Measurements from ENCODE around the gene RNF126.
"Not testable (repeated sequence)": the region's sequence is repeated elsewhere in the genome, so short reads cannot be mapped to it uniquely, and the experiment has no call there.

The RNF126 gene

GRCh38 chr19:646779-647565 is 16.0 kb downstream of the RNF126 start:
- DNase-seq = no peak

GRCh38 chr19:645912-646778 is 16.9 kb downstream of the RNF126 start:
- no peak for DNase-seq

GRCh38 chr19:644789-645188 is 18.2 kb downstream of the RNF126 start:
- DNase-seq = no peak

GRCh38 chr19:644363-644762 is 18.7 kb downstream of the RNF126 start:
- no peak for DNase-seq

- no peak for DNase-seq
Measured at GRCh38 chr19:643736-644135, 19.3 kb downstream of the RNF126 start.

- DNase-seq = no peak
Measured at GRCh38 chr19:642767-643727, 20.0 kb downstream of the RNF126 start.

- DNase-seq = no peak
Measured at GRCh38 chr19:641702-642101, 21.3 kb downstream of the RNF126 start.

- DNase-seq = no peak
Measured at GRCh38 chr19:640606-641189, 22.3 kb downstream of the RNF126 start.

GRCh38 chr19:640161-640558 is 22.9 kb downstream of the RNF126 start:
- DNase-seq = no peak

GRCh38 chr19:639253-640160 is 23.5 kb downstream of the RNF126 start, which contains the start of gene FGF22:
Gene FGF22 (plus strand): TSS chr19:639879. CDS start chr19:639926, 47 bp downstream.
- DNase-seq = peak; percentile 96

GRCh38 chr19:638906-639252 is 24.1 kb downstream of the RNF126 start:
- DNase-seq = no peak

- DNase-seq = no peak
Measured at GRCh38 chr19:634975-635652, 27.9 kb downstream of the RNF126 start.

GRCh38 chr19:633786-634639 is 29.0 kb downstream of the RNF126 start:
- DNase-seq = no peak

- peak; percentile 96 for DNase-seq
Measured at GRCh38 chr19:633068-633785, 29.8 kb downstream of the RNF126 start, which contains the start of gene POLRMT. Gene POLRMT (minus strand): TSS chr19:633537. CDS start chr19:633512, 25 bp downstream.

- peak; percentile 53 for DNase-seq
Measured at GRCh38 chr19:632579-633067, 30.4 kb downstream of the RNF126 start.

- no peak for DNase-seq
Measured at GRCh38 chr19:629961-630714, 32.9 kb downstream of the RNF126 start.

- DNase-seq = not testable (repeated sequence)
Measured at GRCh38 chr19:629515-629914, 33.5 kb downstream of the RNF126 start.

- no peak for DNase-seq
Measured at GRCh38 chr19:628168-628567, 34.8 kb downstream of the RNF126 start.
